Liver (tissue), 9 donors: Measurements from ENCODE around the gene CRYBB3. TPM values are rescaled to one million over a fixed set of nuclear protein-coding genes. Genes with fewer than 3 reads are reported as not detected.
"Not testable (repeated sequence)": the region's sequence is repeated elsewhere in the genome, so short reads cannot be mapped to it uniquely, and the experiment has no call there.

Experiments
- DNase-seq: peaks from one replicate; pipeline ENCODE4 v3.0.0-alpha.2; 2017; ENCODE audit warnings: low spot score
- H3K27ac ChIP-seq, 2 donors: one replicate each; pipeline ENCODE4 v1.7.0; 2013; ENCODE audit warnings: inconsistent platforms in 2 of 2, low read length in 2 of 2, control low read depth in 1 of 2, low read depth in 1 of 2, mild to moderate bottlenecking in 1 of 2
- H3K27me3 ChIP-seq, 4 donors: one replicate each; pipeline versions ENCODE4 v1.6.1 to v1.7.0; 2013; ENCODE audit warnings: low read length in 3 of 4, inconsistent platforms in 1 of 4, mild to moderate bottlenecking in 1 of 4, moderate library complexity in 1 of 4; ENCODE audit not compliant: control insufficient read depth in 4 of 4, insufficient read depth in 4 of 4
- H3K36me3 ChIP-seq, 4 donors: one replicate each; pipeline versions ENCODE4 v1.6.1 to v1.7.0; 2013; ENCODE audit warnings: low read length in 3 of 4, mild to moderate bottlenecking in 3 of 4, low read depth in 1 of 4, moderate library complexity in 1 of 4; ENCODE audit not compliant: control insufficient read depth in 4 of 4, insufficient read depth in 3 of 4
- H3K4me1 ChIP-seq, 4 donors: one replicate each; pipeline versions ENCODE4 v1.6.1 to v1.7.0; 2013; ENCODE audit warnings: low read length in 3 of 4, mild to moderate bottlenecking in 3 of 4, moderate library complexity in 1 of 4; ENCODE audit not compliant: control insufficient read depth in 4 of 4, insufficient read depth in 4 of 4
- H3K4me3 ChIP-seq, 3 donors: one replicate each; pipeline versions ENCODE4 v1.6.1 to v1.7.0; 2013; ENCODE audit warnings: low read length in 3 of 3, control low read depth in 1 of 3, low read depth in 1 of 3, mild to moderate bottlenecking in 1 of 3
- H3K9ac ChIP-seq, 2 donors: one replicate each; pipeline ENCODE4 v1.7.0; 2013; ENCODE audit warnings: low read length in 2 of 2, mild to moderate bottlenecking in 2 of 2, moderate library complexity in 2 of 2, control low read depth in 1 of 2, low read depth in 1 of 2
- H3K9me3 ChIP-seq, 4 donors: one replicate each; pipeline versions ENCODE4 v1.6.1 to v1.7.0; 2013; ENCODE audit warnings: low read length in 3 of 4; ENCODE audit not compliant: control insufficient read depth in 4 of 4
- FOXA1 ChIP-seq: IDR thresholded peaks from 2 replicates; pipeline ENCODE4 v1.6.1; 2016; ENCODE audit warnings: antibody characterized with exemption
- FOXA2 ChIP-seq: IDR thresholded peaks from 2 replicates; pipeline ENCODE4 v1.6.1; 2016; ENCODE audit warnings: antibody characterized with exemption
- GABPA ChIP-seq, 2 donors: IDR thresholded peaks in 1 of 2; conservative IDR thresholded peaks in 1 of 2; 2 replicates each; pipeline ENCODE4 v1.6.1; 2016; ENCODE audit warnings: antibody characterized with exemption in 2 of 2, mild to moderate bottlenecking in 1 of 2, moderate library complexity in 1 of 2
- HNF4A ChIP-seq, 2 donors: conservative IDR thresholded peaks; 2 replicates each; pipeline ENCODE4 v1.6.1; 2016; ENCODE audit warnings: antibody characterized with exemption in 2 of 2, mild to moderate bottlenecking in 2 of 2
- HNF4G ChIP-seq: IDR thresholded peaks from 2 replicates; pipeline ENCODE4 v1.6.1; 2016; ENCODE audit warnings: antibody characterized with exemption
- NR2F2 ChIP-seq: IDR thresholded peaks from 2 replicates; pipeline ENCODE4 v1.6.1; 2016; ENCODE audit warnings: antibody characterized with exemption
- RAD21 ChIP-seq, 2 donors: IDR thresholded peaks; 2 replicates each; pipeline ENCODE4 v1.6.1; 2016; ENCODE audit warnings: antibody characterized with exemption in 2 of 2, mild to moderate bottlenecking in 2 of 2
- RXRA ChIP-seq, 2 donors: IDR thresholded peaks; 2 replicates each; pipeline ENCODE4 v1.6.1; 2017 to 2018; ENCODE audit warnings: antibody characterized with exemption in 2 of 2, mild to moderate bottlenecking in 1 of 2
- SP1 ChIP-seq: IDR thresholded peaks from 2 replicates; pipeline ENCODE4 v1.6.1; 2018; ENCODE audit warnings: antibody characterized with exemption, mild to moderate bottlenecking
- TAF1 ChIP-seq: conservative IDR thresholded peaks from 2 replicates; pipeline ENCODE4 v1.6.1; 2016; ENCODE audit warnings: antibody characterized with exemption, mild to moderate bottlenecking
- YY1 ChIP-seq: IDR thresholded peaks from 2 replicates; pipeline ENCODE4 v1.6.1; 2016; ENCODE audit warnings: antibody characterized with exemption, mild to moderate bottlenecking
- ZBTB33 ChIP-seq: IDR thresholded peaks from 2 replicates; pipeline ENCODE4 v1.6.1; 2016; ENCODE audit warnings: antibody characterized with exemption
- WGBS: extraction: QIAGEN DNeasy Blood & Tissue Kit; methylation state at CpG from one replicate; pipeline ENCODE4 v1.1.7; 2013; 5-methylcytosine and 5-hydroxymethylcytosine counted together
- polyA plus RNA-seq, 2 donors: library from polyadenylated mRNA; stranded (reverse) in 1 of 2; unstranded in 1 of 2; fragments of 200-250 nt in 1 of 2; fragments of >200 nt in 1 of 2; fragmentation: Nextera tagmentation in 1 of 2; extraction: Ambion mirVana in 1 of 2; gene quantifications; one replicate each; pipeline versions ENCODE4 v1.2.1 to v1.2.3, GENCODE V29; 2013 to 2015
- total RNA-seq, 2 donors: library from RNA; depleted of rRNA; stranded (reverse); fragments of >200 nt; gene quantifications; one replicate each; pipeline ENCODE4 v1.2.3, GENCODE V29; 2014
- TF ChIP-seq, protein P1 (sequence below): IDR thresholded peaks from 2 replicates; pipeline ENCODE4 v1.6.1; 2016; ENCODE audit warnings: antibody characterized with exemption
- TF ChIP-seq, protein P2 (sequence below): fragments of 150-350 bp; IDR thresholded peaks from 2 replicates; pipeline ENCODE4 v1.5.1; 2017; ENCODE audit warnings: improper control_type of control experiment, low read depth, low read length; ENCODE audit not compliant: missing input control
- TF ChIP-seq, protein P3 (sequence below): IDR thresholded peaks from 2 replicates; pipeline ENCODE4 v1.6.1; 2016; ENCODE audit warnings: antibody characterized with exemption, mild to moderate bottlenecking
- donor health status: healthy.
- donor health status: healthy.
- donor health status: healthy.
- donor health status: healthy.
- donor health status: healthy.

CRYBB3 gene
- total and polyA plus RNA-seq, 4 donors = 0.25 to 0.38 TPM; not detected in 2

DNA sequence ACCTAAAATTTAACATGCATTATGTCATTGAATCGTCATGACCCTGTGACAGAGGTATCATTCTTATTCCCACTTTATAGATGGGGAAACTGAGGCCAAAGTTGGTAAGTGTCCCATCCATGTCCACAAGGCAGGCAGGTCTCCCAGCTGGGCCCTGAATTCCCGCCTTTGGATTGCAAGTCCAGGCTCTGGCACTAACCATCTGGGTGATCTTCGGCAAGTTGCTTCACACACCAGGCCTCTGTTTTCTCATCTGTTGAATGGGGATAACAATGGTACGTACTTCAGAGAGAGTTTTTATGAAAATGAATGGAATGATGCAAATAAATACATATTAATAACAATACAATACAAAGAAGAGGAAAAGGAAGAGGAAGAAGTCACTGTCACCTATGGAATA, 3.4 kb downstream of the CRYBB3 start:
- H3K36me3 ChIP-seq = peaks cover under 1 to 5% (median 3%) of the 10 kb centered on the region in 4 donors
- DNase-seq = no peak
- WGBS = 96% methylated on average over 4 of the region's 4 CpGs
- no peak for TF ChIP-seq HNF4G
- TF ChIP-seq SP1 = no peak
- no peak for TF ChIP-seq HNF4A (conservative IDR thresholded peaks at IDR 0.05)
- TF ChIP-seq, protein P1, sequence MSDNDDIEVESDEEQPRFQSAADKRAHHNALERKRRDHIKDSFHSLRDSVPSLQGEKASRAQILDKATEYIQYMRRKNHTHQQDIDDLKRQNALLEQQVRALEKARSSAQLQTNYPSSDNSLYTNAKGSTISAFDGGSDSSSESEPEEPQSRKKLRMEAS = no peak
- TF ChIP-seq RAD21 (IDR thresholded peaks at IDR 0.05) = no peak
- TF ChIP-seq NR2F2 = no peak
- H3K9ac ChIP-seq = no peak overlapping the region
- peaks cover 0 to 2% (median 0%) of the 10 kb centered on the region in 4 donors for H3K4me1 ChIP-seq
- H3K4me3 ChIP-seq = no peak overlapping the region
- H3K9me3 ChIP-seq = no peaks in the 10 kb centered on the region
- H3K27ac ChIP-seq = no peak overlapping the region
- H3K27me3 ChIP-seq = no peaks in the 10 kb centered on the region

DNA sequence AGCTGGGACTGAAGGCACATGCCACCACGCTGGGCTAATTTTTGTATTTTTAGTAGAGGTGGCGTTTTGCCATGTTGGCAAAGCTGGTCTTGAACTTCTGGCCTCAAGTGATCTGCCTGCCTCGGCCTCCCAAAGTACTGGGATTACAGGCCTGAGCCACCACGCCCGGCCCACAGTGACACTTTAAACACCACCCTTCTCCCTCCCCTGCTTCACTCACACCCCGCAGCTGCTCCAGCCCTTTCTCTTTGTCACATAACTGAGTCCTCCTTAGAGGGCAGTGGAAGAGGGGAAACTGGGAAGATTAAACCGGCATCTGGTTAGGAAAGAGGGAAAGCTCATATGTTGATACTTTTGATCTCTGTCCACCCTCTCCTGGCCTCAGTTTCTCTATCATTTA, 4.9 kb downstream of the CRYBB3 start:
- not testable (repeated sequence) for H3K4me1 ChIP-seq, DNase-seq, H3K27me3 ChIP-seq, H3K27ac ChIP-seq, H3K9me3 ChIP-seq, H3K36me3 ChIP-seq, H3K4me3 ChIP-seq, H3K9ac ChIP-seq
- WGBS = 83% methylated on average over 7 of the region's 7 CpGs

- H3K4me1 ChIP-seq = peaks cover 0 to 3% (median 0%) of the 10 kb centered on the region in 4 donors
- TF ChIP-seq HNF4G (no peak), GABPA (IDR thresholded peaks at IDR 0.05 in 1 of 2, conservative IDR thresholded peaks at IDR 0.05 in 1 of 2) (no peak), TAF1 (no peak), RAD21 (IDR thresholded peaks at IDR 0.05) (no peak), YY1 (no peak), FOXA1 (no peak), RXRA (IDR thresholded peaks at IDR 0.05) (no peak), HNF4A (conservative IDR thresholded peaks at IDR 0.05) (no peak), FOXA2 (no peak), SP1 (no peak), ZBTB33 (no peak)
- TF ChIP-seq, protein P2, sequence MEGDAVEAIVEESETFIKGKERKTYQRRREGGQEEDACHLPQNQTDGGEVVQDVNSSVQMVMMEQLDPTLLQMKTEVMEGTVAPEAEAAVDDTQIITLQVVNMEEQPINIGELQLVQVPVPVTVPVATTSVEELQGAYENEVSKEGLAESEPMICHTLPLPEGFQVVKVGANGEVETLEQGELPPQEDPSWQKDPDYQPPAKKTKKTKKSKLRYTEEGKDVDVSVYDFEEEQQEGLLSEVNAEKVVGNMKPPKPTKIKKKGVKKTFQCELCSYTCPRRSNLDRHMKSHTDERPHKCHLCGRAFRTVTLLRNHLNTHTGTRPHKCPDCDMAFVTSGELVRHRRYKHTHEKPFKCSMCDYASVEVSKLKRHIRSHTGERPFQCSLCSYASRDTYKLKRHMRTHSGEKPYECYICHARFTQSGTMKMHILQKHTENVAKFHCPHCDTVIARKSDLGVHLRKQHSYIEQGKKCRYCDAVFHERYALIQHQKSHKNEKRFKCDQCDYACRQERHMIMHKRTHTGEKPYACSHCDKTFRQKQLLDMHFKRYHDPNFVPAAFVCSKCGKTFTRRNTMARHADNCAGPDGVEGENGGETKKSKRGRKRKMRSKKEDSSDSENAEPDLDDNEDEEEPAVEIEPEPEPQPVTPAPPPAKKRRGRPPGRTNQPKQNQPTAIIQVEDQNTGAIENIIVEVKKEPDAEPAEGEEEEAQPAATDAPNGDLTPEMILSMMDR = no peak
- TF ChIP-seq, protein P3, sequence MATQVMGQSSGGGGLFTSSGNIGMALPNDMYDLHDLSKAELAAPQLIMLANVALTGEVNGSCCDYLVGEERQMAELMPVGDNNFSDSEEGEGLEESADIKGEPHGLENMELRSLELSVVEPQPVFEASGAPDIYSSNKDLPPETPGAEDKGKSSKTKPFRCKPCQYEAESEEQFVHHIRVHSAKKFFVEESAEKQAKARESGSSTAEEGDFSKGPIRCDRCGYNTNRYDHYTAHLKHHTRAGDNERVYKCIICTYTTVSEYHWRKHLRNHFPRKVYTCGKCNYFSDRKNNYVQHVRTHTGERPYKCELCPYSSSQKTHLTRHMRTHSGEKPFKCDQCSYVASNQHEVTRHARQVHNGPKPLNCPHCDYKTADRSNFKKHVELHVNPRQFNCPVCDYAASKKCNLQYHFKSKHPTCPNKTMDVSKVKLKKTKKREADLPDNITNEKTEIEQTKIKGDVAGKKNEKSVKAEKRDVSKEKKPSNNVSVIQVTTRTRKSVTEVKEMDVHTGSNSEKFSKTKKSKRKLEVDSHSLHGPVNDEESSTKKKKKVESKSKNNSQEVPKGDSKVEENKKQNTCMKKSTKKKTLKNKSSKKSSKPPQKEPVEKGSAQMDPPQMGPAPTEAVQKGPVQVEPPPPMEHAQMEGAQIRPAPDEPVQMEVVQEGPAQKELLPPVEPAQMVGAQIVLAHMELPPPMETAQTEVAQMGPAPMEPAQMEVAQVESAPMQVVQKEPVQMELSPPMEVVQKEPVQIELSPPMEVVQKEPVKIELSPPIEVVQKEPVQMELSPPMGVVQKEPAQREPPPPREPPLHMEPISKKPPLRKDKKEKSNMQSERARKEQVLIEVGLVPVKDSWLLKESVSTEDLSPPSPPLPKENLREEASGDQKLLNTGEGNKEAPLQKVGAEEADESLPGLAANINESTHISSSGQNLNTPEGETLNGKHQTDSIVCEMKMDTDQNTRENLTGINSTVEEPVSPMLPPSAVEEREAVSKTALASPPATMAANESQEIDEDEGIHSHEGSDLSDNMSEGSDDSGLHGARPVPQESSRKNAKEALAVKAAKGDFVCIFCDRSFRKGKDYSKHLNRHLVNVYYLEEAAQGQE = no peak
- TF ChIP-seq, protein P1 = no peak
- H3K4me3 ChIP-seq = no peak overlapping the region
- H3K9me3 ChIP-seq = no peaks in the 10 kb centered on the region
- H3K36me3 ChIP-seq = peaks cover 0 to 4% (median 2%) of the 10 kb centered on the region in 4 donors
- no peak overlapping the region for H3K27ac ChIP-seq
- no peak overlapping the region for H3K9ac ChIP-seq
- H3K27me3 ChIP-seq = no peaks in the 10 kb centered on the region
- 90% methylated on average over 1 of the region's 1 CpG for WGBS
- DNase-seq = no peak
Observed at GRCh38 chr22:25205847-25206246, 6.2 kb downstream of the CRYBB3 start.
